ENCODE data around the gene ENO2.
"Not testable (repeated sequence)": the region's sequence is repeated elsewhere in the genome, so short reads cannot be mapped to it uniquely, and the experiment has no call there.

ENO2 gene

GRCh38 chr12:6887460-6887859 lies 26.9 kb upstream of the ENO2 start:
- Histone ChIP-seq H4K20me1 (ENCODE audit: insufficient read depth, low read length) (no peaks in the 10 kb centered on the region), H3K4me3 (ENCODE audit: low read depth, low read length, poor library complexity, severe bottlenecking) (no peak overlapping the region), H3F3A (ENCODE audit: insufficient read depth, low read length) (no peaks in the 10 kb centered on the region), H3K27me3 (ENCODE audit: insufficient read depth, low read length) (no peaks in the 10 kb centered on the region), H3K4me2 (ENCODE audit: low read length) (no peak overlapping the region), H3K9me3 (ENCODE audit: low read length) (no peaks in the 10 kb centered on the region), H3K27ac (ENCODE audit: low read depth, low read length, poor library complexity, severe bottlenecking) (no peak overlapping the region), H3K9me2 (ENCODE audit: low read depth, low read length) (no peaks in the 10 kb centered on the region), H3K79me2 (ENCODE audit: insufficient read depth, low read length) (no peaks in the 10 kb centered on the region), H3K4me1 (ENCODE audit: insufficient read depth, low read length, severe bottlenecking) (peaks cover 13% of the 10 kb centered on the region), H3K9ac (ENCODE audit: low read length) (no peak overlapping the region), H2AFZ (ENCODE audit: low read length) (no peak overlapping the region), H3K36me3 (ENCODE audit: insufficient read depth, low read length) (peaks cover 17% of the 10 kb centered on the region)
- TF ChIP-seq EZH2 (IDR thresholded peaks at IDR 0.05; ENCODE audit: borderline replicate concordance, low read length) (no peak), CTCF (IDR thresholded peaks at IDR 0.05; ENCODE audit: low read length) (no peak)

- no peaks in the 10 kb centered on the region for H3K9me2 ChIP-seq (ENCODE audit: low read depth, low read length)
- H3K9me3 ChIP-seq (ENCODE audit: low read length): no peaks in the 10 kb centered on the region
- H2AFZ ChIP-seq (ENCODE audit: low read length): no peak overlapping the region
- no peaks in the 10 kb centered on the region for H3K27me3 ChIP-seq (ENCODE audit: insufficient read depth, low read length)
- H3K4me1 ChIP-seq (ENCODE audit: insufficient read depth, low read length, severe bottlenecking): peaks cover 13% of the 10 kb centered on the region
- no peak overlapping the region for H3K27ac ChIP-seq (ENCODE audit: low read depth, low read length, poor library complexity, severe bottlenecking)
- TF ChIP-seq EZH2 (IDR thresholded peaks at IDR 0.05; ENCODE audit: borderline replicate concordance, low read length) (no peak), CTCF (IDR thresholded peaks at IDR 0.05; ENCODE audit: low read length) (no peak)
- H4K20me1 ChIP-seq (ENCODE audit: insufficient read depth, low read length): no peaks in the 10 kb centered on the region
- H3K79me2 ChIP-seq (ENCODE audit: insufficient read depth, low read length): no peaks in the 10 kb centered on the region
- no peaks in the 10 kb centered on the region for H3F3A ChIP-seq (ENCODE audit: insufficient read depth, low read length)
- no peak overlapping the region for H3K9ac ChIP-seq (ENCODE audit: low read length)
- H3K4me2 ChIP-seq (ENCODE audit: low read length): no peak overlapping the region
- no peak overlapping the region for H3K4me3 ChIP-seq (ENCODE audit: low read depth, low read length, poor library complexity, severe bottlenecking)
- H3K36me3 ChIP-seq (ENCODE audit: insufficient read depth, low read length): peaks cover 17% of the 10 kb centered on the region
These were observed 26.0 kb upstream of the ENO2 start for GRCh38 chr12:6888360-6888759.

GRCh38 chr12:6888794-6889193 lies 25.6 kb upstream of the ENO2 start:
- H3K27me3 ChIP-seq (ENCODE audit: insufficient read depth, low read length); H4K20me1 ChIP-seq (ENCODE audit: insufficient read depth, low read length); H3K79me2 ChIP-seq (ENCODE audit: insufficient read depth, low read length); H2AFZ ChIP-seq (ENCODE audit: low read length); H3F3A ChIP-seq (ENCODE audit: insufficient read depth, low read length); H3K9me2 ChIP-seq (ENCODE audit: low read depth, low read length); H3K4me3 ChIP-seq (ENCODE audit: low read depth, low read length, poor library complexity, severe bottlenecking); H3K4me2 ChIP-seq (ENCODE audit: low read length); H3K9me3 ChIP-seq (ENCODE audit: low read length); H3K9ac ChIP-seq (ENCODE audit: low read length); H3K27ac ChIP-seq (ENCODE audit: low read depth, low read length, poor library complexity, severe bottlenecking): not testable (repeated sequence)
- H3K36me3 ChIP-seq (ENCODE audit: insufficient read depth, low read length): peaks cover 17% of the 10 kb centered on the region
- peaks cover 13% of the 10 kb centered on the region for H3K4me1 ChIP-seq (ENCODE audit: insufficient read depth, low read length, severe bottlenecking)

GRCh38 chr12:6889775-6890573 lies 24.4 kb upstream of the ENO2 start:
- H3K27me3 ChIP-seq (ENCODE audit: insufficient read depth, low read length); H4K20me1 ChIP-seq (ENCODE audit: insufficient read depth, low read length); H2AFZ ChIP-seq (ENCODE audit: low read length); H3K36me3 ChIP-seq (ENCODE audit: insufficient read depth, low read length); H3K79me2 ChIP-seq (ENCODE audit: insufficient read depth, low read length); H3K9me2 ChIP-seq (ENCODE audit: low read depth, low read length); H3K9me3 ChIP-seq (ENCODE audit: low read length); H3F3A ChIP-seq (ENCODE audit: insufficient read depth, low read length): not testable (repeated sequence)
- H3K27ac ChIP-seq (ENCODE audit: low read depth, low read length, poor library complexity, severe bottlenecking): peak overlapping the region; percentile 79
- peak overlapping the region; percentile 66; the same call in 1 of the 2 replicates for H3K9ac ChIP-seq (ENCODE audit: low read length)
- peak overlapping the region; percentile 59 for H3K4me3 ChIP-seq (ENCODE audit: low read depth, low read length, poor library complexity, severe bottlenecking)
- H3K4me1 ChIP-seq (ENCODE audit: insufficient read depth, low read length, severe bottlenecking): peaks cover 13% of the 10 kb centered on the region
- H3K4me2 ChIP-seq (ENCODE audit: low read length): peak overlapping the region; percentile 70
